GM13977 (cell line): ENCODE results near the gene HEATR5A.
"Not testable (repeated sequence)": the region's sequence is repeated elsewhere in the genome, so short reads cannot be mapped to it uniquely, and the experiment has no call there.

Experiments
- DNase-seq: peaks from one replicate; pipeline ENCODE4 v3.0.0; 2012; ENCODE audit warnings: low spot score
- CTCF ChIP-seq: IDR thresholded peaks from 2 replicates; pipeline ENCODE4 v1.5.1; 2012; ENCODE audit warnings: mild to moderate bottlenecking, control low read depth; ENCODE audit not compliant: insufficient read depth; ENCODE audit errors: extremely low read depth, missing control alignments
- in situ Hi-C: fragments of 300-500 bp; cut with MboI; formaldehyde crosslinking; loops from one replicate; pipeline ENCODE4 v1.12.0; 2022; ENCODE audit warnings: low sequenced_read_pairs, low pct_unique_long_range_greater_than_20kb, mixed read lengths, inconsistent platforms; ENCODE audit not compliant: unreplicated experiment

HEATR5A gene

DNA sequence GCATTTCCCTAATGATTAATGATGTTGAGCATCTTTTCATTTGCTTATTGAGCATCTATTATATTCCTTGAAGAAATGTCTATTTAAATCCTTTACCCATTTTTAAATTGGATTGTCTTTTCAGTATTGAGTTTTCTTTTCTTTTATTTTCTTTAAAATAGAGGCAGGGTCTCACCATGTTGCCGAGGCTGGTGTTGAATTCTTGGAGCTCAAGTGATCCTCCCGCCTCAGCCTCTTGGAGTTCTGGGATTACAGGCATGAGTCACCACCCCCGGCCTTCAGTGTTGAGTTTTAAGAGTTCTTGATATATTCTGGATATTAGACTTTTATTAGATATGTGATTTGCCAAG is 139.5 kb downstream of the HEATR5A start:
- DNase-seq = no peak
- no peak for TF ChIP-seq CTCF
- in situ Hi-C loops = no loop called here

- DNase-seq = no peak
- in situ Hi-C loops = no loop called here
- TF ChIP-seq CTCF = no peak
Observed at GRCh38 chr14:31280132-31280870, 140.0 kb downstream of the HEATR5A start.

- in situ Hi-C loops = no loop called here
- TF ChIP-seq CTCF = no peak
- DNase-seq = no peak
Observed at GRCh38 chr14:31278883-31279282, 141.5 kb downstream of the HEATR5A start.

GRCh38 chr14:31277085-31277484 is 143.3 kb downstream of the HEATR5A start:
- in situ Hi-C loops = no loop called here
- DNase-seq = no peak
- no peak for TF ChIP-seq CTCF

DNA sequence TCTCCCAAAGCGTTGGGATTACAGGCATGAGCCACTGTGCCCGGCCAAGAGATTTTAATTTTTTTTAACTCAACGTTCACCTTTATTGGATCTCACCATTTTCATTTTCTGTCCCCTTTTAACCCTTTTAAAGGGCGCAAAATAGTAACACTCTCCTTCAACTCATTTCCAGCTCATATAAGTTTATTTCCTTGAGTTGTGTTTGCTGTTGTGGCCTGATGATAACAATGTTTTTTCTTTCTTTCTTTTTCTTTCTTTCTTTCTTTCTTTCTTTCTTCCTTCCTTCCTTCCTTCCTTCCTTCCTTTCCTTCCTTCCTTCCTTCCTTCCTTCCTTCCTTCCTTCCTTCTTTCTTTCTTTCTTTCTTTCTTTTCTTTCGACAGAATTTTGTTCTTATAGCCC is 143.9 kb downstream of the HEATR5A start:
- in situ Hi-C loops, DNase-seq: not testable (repeated sequence)

- DNase-seq = no peak
- TF ChIP-seq CTCF = no peak
- in situ Hi-C loops = no loop called here
Observed at GRCh38 chr14:31275731-31276130, 144.6 kb downstream of the HEATR5A start.

GRCh38 chr14:31271648-31272047 is 148.7 kb downstream of the HEATR5A start:
- TF ChIP-seq CTCF = no peak
- no peak for DNase-seq
- in situ Hi-C loops = no loop called here
